Nephron progenitor cell (in vitro differentiated cells): ENCODE data around the gene LCA5.

ENCODE experiments used
- DNase-seq: peaks from one replicate; pipeline ENCODE4 v3.0.0; 2021
- H3K27ac Mint-ChIP-seq: 2 replicates; pipeline ENCODE4 v1.8.0; 2021; ENCODE audit warnings: mild to moderate bottlenecking, moderate library complexity, mixed read lengths
- H3K27me3 Mint-ChIP-seq: 2 replicates; pipeline ENCODE4 v1.8.0; 2021; ENCODE audit warnings: mild to moderate bottlenecking, low read depth, mixed read lengths; ENCODE audit not compliant: poor library complexity
- H3K36me3 Mint-ChIP-seq: 2 replicates; pipeline ENCODE4 v1.8.0; 2021; ENCODE audit warnings: low read depth, mixed read lengths
- H3K4me1 Mint-ChIP-seq: 2 replicates; pipeline ENCODE4 v1.8.0; 2021; ENCODE audit warnings: mixed read lengths
- H3K4me3 Mint-ChIP-seq: 2 replicates; pipeline ENCODE4 v1.8.0; 2021; ENCODE audit warnings: mild to moderate bottlenecking, moderate library complexity, mixed read lengths
- H3K9me3 Mint-ChIP-seq: 2 replicates; pipeline ENCODE4 v1.8.0; 2021; ENCODE audit warnings: mild to moderate bottlenecking, moderate library complexity, mixed read lengths
- TF ChIP-seq, protein P1 (sequence below): fragments of 200-600 bp; sonication (generic); IDR thresholded peaks from 2 replicates; pipeline ENCODE4 v1.5.0; 2021; ENCODE audit warnings: antibody characterized with exemption

Gene LCA5

DNA sequence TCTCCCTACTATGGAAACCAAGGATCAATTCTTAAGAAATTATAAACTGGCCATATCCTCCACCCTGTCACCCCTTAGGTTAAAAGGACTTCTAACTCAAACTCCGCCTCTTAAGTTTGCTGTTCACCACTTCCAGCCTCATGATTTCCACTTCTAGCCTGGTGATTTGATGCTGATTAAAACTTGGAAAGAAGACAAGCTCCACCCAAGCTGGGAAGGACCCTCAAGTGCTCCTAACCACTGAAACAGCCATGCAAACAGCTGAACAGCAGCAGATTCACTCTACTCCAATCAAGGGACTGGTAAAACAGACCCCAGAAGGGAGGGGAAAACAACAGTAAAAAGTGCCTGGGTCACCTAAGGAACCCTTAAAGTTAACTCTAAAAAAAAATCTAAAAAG, 10.3 kb downstream of the LCA5 start:
- DNase-seq, result no peak
- Mint-ChIP-seq H3K9me3 (peaks cover 11% of the 10 kb centered on the region), H3K4me1 (peaks cover 17% of the 10 kb centered on the region), H3K4me3 (no peak overlapping the region), H3K27ac (no peak overlapping the region), H3K36me3 (peaks cover 53% of the 10 kb centered on the region), H3K27me3 (peaks cover 3% of the 10 kb centered on the region)
- TF ChIP-seq, protein P1, sequence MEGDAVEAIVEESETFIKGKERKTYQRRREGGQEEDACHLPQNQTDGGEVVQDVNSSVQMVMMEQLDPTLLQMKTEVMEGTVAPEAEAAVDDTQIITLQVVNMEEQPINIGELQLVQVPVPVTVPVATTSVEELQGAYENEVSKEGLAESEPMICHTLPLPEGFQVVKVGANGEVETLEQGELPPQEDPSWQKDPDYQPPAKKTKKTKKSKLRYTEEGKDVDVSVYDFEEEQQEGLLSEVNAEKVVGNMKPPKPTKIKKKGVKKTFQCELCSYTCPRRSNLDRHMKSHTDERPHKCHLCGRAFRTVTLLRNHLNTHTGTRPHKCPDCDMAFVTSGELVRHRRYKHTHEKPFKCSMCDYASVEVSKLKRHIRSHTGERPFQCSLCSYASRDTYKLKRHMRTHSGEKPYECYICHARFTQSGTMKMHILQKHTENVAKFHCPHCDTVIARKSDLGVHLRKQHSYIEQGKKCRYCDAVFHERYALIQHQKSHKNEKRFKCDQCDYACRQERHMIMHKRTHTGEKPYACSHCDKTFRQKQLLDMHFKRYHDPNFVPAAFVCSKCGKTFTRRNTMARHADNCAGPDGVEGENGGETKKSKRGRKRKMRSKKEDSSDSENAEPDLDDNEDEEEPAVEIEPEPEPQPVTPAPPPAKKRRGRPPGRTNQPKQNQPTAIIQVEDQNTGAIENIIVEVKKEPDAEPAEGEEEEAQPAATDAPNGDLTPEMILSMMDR, result no peak

DNA sequence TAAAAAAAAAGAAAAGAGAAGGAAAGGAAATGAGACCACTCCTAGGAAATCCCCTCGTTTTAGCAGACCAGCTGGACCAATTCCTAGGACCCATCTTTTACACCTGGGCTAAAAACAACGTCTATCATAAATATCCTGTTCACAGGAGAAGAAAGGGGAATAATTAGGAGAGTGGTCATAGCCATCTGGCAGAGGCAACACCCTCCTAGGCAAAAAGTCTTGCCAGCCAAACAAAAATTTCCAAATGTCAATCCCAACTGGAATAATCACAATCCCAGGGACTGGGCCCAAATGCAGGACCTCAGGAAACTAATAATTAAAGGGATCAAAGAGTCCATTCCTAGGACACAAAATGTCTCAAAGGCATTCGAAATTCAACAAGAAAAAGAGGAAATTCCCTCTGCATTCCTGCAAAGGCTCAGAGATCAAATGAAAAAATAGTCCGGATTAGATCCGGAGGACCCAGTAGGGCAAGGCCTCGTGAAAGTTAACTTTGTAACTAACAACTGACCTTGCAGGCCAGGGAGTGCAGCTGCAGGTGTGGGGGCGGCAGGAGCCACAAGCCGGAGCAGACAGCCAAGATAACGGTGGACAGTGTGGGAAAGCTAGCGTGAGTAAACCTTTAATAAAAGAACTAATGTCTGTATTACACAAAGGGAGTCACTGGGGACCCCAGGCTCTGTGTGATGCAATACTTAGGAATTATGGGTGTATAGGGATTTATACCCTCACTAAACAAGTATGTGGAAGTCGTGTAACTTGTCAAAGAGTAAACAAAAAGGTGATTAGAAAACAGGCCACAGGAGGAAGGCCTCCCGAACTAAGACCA, 11.7 kb downstream of the LCA5 start:
- peaks cover 17% of the 10 kb centered on the region for H3K4me1 Mint-ChIP-seq
- peaks cover 53% of the 10 kb centered on the region for H3K36me3 Mint-ChIP-seq
- H3K9me3 Mint-ChIP-seq, result peaks cover 11% of the 10 kb centered on the region
- H3K27me3 Mint-ChIP-seq, result peaks cover 3% of the 10 kb centered on the region
- TF ChIP-seq, protein P1, result no peak
- DNase-seq, result peak; percentile 8
- peak overlapping the region; percentile 54 for H3K4me3 Mint-ChIP-seq
- H3K27ac Mint-ChIP-seq, result peak overlapping the region; percentile 93

GRCh38 chr6:79524065-79524464, 13.2 kb downstream of the LCA5 start:
- peaks cover 3% of the 10 kb centered on the region for H3K27me3 Mint-ChIP-seq
- H3K4me1 Mint-ChIP-seq, result peaks cover 17% of the 10 kb centered on the region
- no peak for DNase-seq
- peaks cover 53% of the 10 kb centered on the region for H3K36me3 Mint-ChIP-seq
- TF ChIP-seq, protein P1, result no peak
- peaks cover 9% of the 10 kb centered on the region for H3K9me3 Mint-ChIP-seq
- H3K27ac Mint-ChIP-seq, result no peak overlapping the region
- H3K4me3 Mint-ChIP-seq, result no peak overlapping the region

- no peak for DNase-seq
- Mint-ChIP-seq H3K27me3 (peaks cover 3% of the 10 kb centered on the region), H3K36me3 (peaks cover 50% of the 10 kb centered on the region), H3K9me3 (peaks cover 4% of the 10 kb centered on the region), H3K4me1 (peaks cover 17% of the 10 kb centered on the region), H3K27ac (no peak overlapping the region), H3K4me3 (no peak overlapping the region)
- TF ChIP-seq, protein P1, result no peak
These were observed 14.6 kb downstream of the LCA5 start for GRCh38 chr6:79522609-79523008.

DNA sequence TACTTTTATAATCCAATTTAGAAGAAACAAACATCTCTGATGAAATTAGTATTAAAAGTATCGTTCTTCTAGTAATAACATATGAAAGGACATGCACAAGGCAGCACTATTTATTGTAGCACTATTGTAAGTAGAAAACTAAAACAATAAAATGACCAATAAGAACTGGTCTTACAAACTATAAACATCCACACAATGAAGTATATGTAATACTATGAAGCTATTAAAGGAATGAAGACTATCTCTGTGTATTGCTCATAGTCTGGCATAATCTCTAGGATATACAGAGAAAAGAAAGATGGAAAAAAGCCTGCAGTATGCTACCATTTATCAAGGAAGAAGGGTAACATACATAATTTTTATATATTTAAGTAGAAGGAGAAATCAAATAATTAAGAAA, 16.7 kb downstream of the LCA5 start:
- H3K27me3 Mint-ChIP-seq, result no peaks in the 10 kb centered on the region
- H3K4me1 Mint-ChIP-seq, result peaks cover 6% of the 10 kb centered on the region
- H3K27ac Mint-ChIP-seq, result no peak overlapping the region
- no peak overlapping the region for H3K4me3 Mint-ChIP-seq
- no peak for DNase-seq
- H3K36me3 Mint-ChIP-seq, result peaks cover 35% of the 10 kb centered on the region
- TF ChIP-seq, protein P1, result no peak
- H3K9me3 Mint-ChIP-seq, result peaks cover 4% of the 10 kb centered on the region

DNA sequence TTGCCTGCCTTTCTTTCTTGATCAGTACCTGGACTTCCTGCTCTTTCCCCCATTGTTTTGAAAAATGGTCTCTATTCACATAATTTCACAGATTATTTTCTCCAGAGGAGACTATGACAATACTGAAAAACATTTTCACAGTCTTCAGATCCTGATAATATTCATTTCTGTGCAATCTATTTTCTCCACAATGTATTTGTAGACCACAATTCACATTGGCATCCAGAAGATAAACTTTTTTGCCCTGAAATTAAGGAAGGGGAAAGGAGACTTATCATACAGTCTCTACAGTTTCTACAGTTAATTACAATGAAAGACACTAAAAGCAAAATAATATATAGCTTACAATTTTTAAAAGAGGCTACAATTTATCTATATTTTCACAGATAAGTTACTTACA, 18.4 kb downstream of the LCA5 start:
- Mint-ChIP-seq H3K9me3 (no peaks in the 10 kb centered on the region), H3K27me3 (no peaks in the 10 kb centered on the region), H3K4me1 (no peaks in the 10 kb centered on the region), H3K4me3 (no peak overlapping the region), H3K36me3 (peaks cover 27% of the 10 kb centered on the region), H3K27ac (peak overlapping the region; percentile 61)
- TF ChIP-seq, protein P1, result no peak
- DNase-seq, result no peak
